Muscle of back (tissue), 11 donors: ENCODE results near the gene INCENP. TPM values are rescaled to one million over a fixed set of nuclear protein-coding genes. Genes with fewer than 3 reads are reported as not detected.

Source experiments
- DNase-seq, 3 donors: peaks; one replicate each; pipeline versions ENCODE4 v3.0.0 to v3.0.0-alpha.2; 2013
- polyA plus RNA-seq, 10 donors: library from polyadenylated mRNA; unstranded; fragments of 120-200 nt; gene quantifications; one replicate each; pipeline ENCODE4 v1.2.1, GENCODE V29; 2013; ENCODE audit not compliant: insufficient read length in 10 of 10

INCENP gene
- polyA plus RNA-seq, 10 donors, result 13.2 to 26.7 (median 17.5) TPM

- DNase-seq, result peak in 2 of 3 donors; percentile 24 to 75
Observed at GRCh38 chr11:62124186-62125113, 639 bp downstream of the INCENP start.

- no peak for DNase-seq
Observed at GRCh38 chr11:62125316-62125715, 1.5 kb downstream of the INCENP start.

- no peak for DNase-seq
Observed at GRCh38 chr11:62125881-62126280, 2.1 kb downstream of the INCENP start.

GRCh38 chr11:62127426-62127825 lies 3.6 kb downstream of the INCENP start:
- DNase-seq, result no peak

GRCh38 chr11:62127941-62128770 lies 4.3 kb downstream of the INCENP start:
- DNase-seq, result no peak

- no peak for DNase-seq
Observed at GRCh38 chr11:62128835-62129234, 5.0 kb downstream of the INCENP start.

- DNase-seq, result no peak
Observed at GRCh38 chr11:62129590-62130282, 5.9 kb downstream of the INCENP start.

- DNase-seq, result no peak
Observed at GRCh38 chr11:62130283-62131169, 6.7 kb downstream of the INCENP start.

- no peak for DNase-seq
Observed at GRCh38 chr11:62131170-62131464, 7.3 kb downstream of the INCENP start.

GRCh38 chr11:62132191-62132590 lies 8.4 kb downstream of the INCENP start:
- DNase-seq, result no peak

- no peak for DNase-seq
Observed at GRCh38 chr11:62132689-62133293, 9.0 kb downstream of the INCENP start.

GRCh38 chr11:62133328-62134065 lies 9.7 kb downstream of the INCENP start:
- DNase-seq, result no peak

GRCh38 chr11:62137276-62137861 lies 13.6 kb downstream of the INCENP start:
- no peak for DNase-seq

GRCh38 chr11:62137881-62138629 lies 14.2 kb downstream of the INCENP start:
- no peak for DNase-seq

- no peak for DNase-seq
Observed at GRCh38 chr11:62138630-62139425, 15.0 kb downstream of the INCENP start.

GRCh38 chr11:62139526-62140303 lies 15.9 kb downstream of the INCENP start:
- no peak for DNase-seq
